Adrenal gland (tissue), 5 donors: Measurements from ENCODE around the gene SAMHD1.
"Not testable (repeated sequence)": the region's sequence is repeated elsewhere in the genome, so short reads cannot be mapped to it uniquely, and the experiment has no call there.

ENCODE experiments used
- POLR2A ChIP-seq, 2 donors: fragments of 450-650 bp; IDR thresholded peaks; one replicate each; pipeline ENCODE4 v1.6.1; 2017; ENCODE audit warnings: antibody characterized with exemption in 2 of 2, mild to moderate bottlenecking in 2 of 2, moderate library complexity in 1 of 2
- TF ChIP-seq, protein P1 (sequence below), 6 experiments: fragments of 450-650 bp in 4 of 6; fragments of 200-600 bp in 2 of 6; sonication (generic) in 1 of 6; IDR thresholded peaks; 1 replicate in 5 of 6; 2 replicates in 1 of 6; pipeline versions ENCODE4 v1.5.1 to v1.8.0; 2016 to 2021; ENCODE audit warnings: antibody characterized with exemption in 6 of 6, mild to moderate bottlenecking in 2 of 6, moderate library complexity in 1 of 6
- donor health status: DM: no; HTN: no; CAD: no.

DNA sequence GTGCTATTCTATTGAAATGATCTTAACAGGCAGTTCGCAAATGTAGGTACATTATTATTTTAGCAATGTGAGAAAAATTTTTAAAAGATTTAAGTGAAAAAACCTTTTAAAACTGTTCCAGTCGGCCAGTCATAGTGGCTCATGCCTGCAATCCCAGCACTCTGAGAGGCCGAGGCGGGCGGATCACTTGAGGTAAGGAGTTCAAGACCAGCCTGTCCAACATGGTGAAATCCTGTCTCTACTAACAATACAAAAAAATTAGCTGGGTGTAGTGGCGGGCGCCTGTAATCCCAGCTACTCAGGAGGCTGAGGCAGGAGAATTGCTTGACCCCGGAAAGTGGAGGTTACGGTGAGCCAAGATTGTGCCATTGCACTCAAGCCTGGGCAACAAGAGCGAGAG is 45.9 kb downstream of the SAMHD1 start:
- TF ChIP-seq POLR2A (IDR thresholded peaks at IDR 0.05) = not testable (repeated sequence)
- TF ChIP-seq, protein P1, sequence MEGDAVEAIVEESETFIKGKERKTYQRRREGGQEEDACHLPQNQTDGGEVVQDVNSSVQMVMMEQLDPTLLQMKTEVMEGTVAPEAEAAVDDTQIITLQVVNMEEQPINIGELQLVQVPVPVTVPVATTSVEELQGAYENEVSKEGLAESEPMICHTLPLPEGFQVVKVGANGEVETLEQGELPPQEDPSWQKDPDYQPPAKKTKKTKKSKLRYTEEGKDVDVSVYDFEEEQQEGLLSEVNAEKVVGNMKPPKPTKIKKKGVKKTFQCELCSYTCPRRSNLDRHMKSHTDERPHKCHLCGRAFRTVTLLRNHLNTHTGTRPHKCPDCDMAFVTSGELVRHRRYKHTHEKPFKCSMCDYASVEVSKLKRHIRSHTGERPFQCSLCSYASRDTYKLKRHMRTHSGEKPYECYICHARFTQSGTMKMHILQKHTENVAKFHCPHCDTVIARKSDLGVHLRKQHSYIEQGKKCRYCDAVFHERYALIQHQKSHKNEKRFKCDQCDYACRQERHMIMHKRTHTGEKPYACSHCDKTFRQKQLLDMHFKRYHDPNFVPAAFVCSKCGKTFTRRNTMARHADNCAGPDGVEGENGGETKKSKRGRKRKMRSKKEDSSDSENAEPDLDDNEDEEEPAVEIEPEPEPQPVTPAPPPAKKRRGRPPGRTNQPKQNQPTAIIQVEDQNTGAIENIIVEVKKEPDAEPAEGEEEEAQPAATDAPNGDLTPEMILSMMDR (IDR thresholded peaks at IDR 0.05) = not testable (repeated sequence)
